GM21367 (cell line): Measurements from ENCODE around the gene APP.
A peak's percentile ranks its signal among the peaks of the same experiment; 100 is the strongest.
"Not testable (repeated sequence)": the region's sequence is repeated elsewhere in the genome, so short reads cannot be mapped to it uniquely, and the experiment has no call there.

Experiments
- ATAC-seq: cut with Tn5 transposase; IDR thresholded peaks from one replicate; pipeline ENCODE4 v1.9.1; 2021; ENCODE audit not compliant: unreplicated experiment

The APP gene

GRCh38 chr21:25955646-25956045 is 214.9 kb downstream of the APP start:
- ATAC-seq: no peak

- ATAC-seq: no peak
These were observed 216.9 kb downstream of the APP start for GRCh38 chr21:25953659-25954058.

- no peak for ATAC-seq
These were observed 217.4 kb downstream of the APP start for GRCh38 chr21:25953196-25953595.

GRCh38 chr21:25952306-25952705 is 218.3 kb downstream of the APP start:
- no peak for ATAC-seq

- no peak for ATAC-seq
These were observed 220.9 kb downstream of the APP start for GRCh38 chr21:25949701-25950100.

- ATAC-seq: no peak
These were observed 225.8 kb downstream of the APP start for GRCh38 chr21:25944672-25945213.

- ATAC-seq: no peak
These were observed 226.5 kb downstream of the APP start for GRCh38 chr21:25944082-25944481.

- no peak for ATAC-seq
These were observed 228.4 kb downstream of the APP start for GRCh38 chr21:25942135-25942534.

- ATAC-seq: no peak
These were observed 231.2 kb downstream of the APP start for GRCh38 chr21:25939396-25939761.

GRCh38 chr21:25938658-25939395 is 231.7 kb downstream of the APP start:
- ATAC-seq: no peak

- no peak for ATAC-seq
These were observed 233.8 kb downstream of the APP start for GRCh38 chr21:25936776-25937175.

- no peak for ATAC-seq
These were observed 235.8 kb downstream of the APP start for GRCh38 chr21:25934771-25935224.

- no peak for ATAC-seq
These were observed 236.4 kb downstream of the APP start for GRCh38 chr21:25934130-25934529.

GRCh38 chr21:25931765-25932164 is 238.8 kb downstream of the APP start:
- no peak for ATAC-seq

- ATAC-seq: no peak
These were observed 240.6 kb downstream of the APP start for GRCh38 chr21:25929856-25930520.

- no peak for ATAC-seq
These were observed 243.2 kb downstream of the APP start for GRCh38 chr21:25927195-25927880.

- no peak for ATAC-seq
These were observed 244.6 kb downstream of the APP start for GRCh38 chr21:25925936-25926335.

- no peak for ATAC-seq
These were observed 245.3 kb downstream of the APP start for GRCh38 chr21:25925064-25925800.

GRCh38 chr21:25918152-25918551 is 252.4 kb downstream of the APP start:
- ATAC-seq: not testable (repeated sequence)

GRCh38 chr21:25916226-25916625 is 254.3 kb downstream of the APP start:
- no peak for ATAC-seq

- ATAC-seq: peak; percentile 55
These were observed 257.1 kb downstream of the APP start for GRCh38 chr21:25913479-25913878.
